SH-SY5Y (cell line): ENCODE results near the gene SCN5A.

Source experiments
- GATA2 ChIP-seq: IDR thresholded peaks from 2 replicates; pipeline ENCODE4 v1.6.1; 2011; ENCODE audit warnings: mild to moderate bottlenecking, low read depth, low read length
- GATA3 ChIP-seq: IDR thresholded peaks from 2 replicates; pipeline ENCODE4 v1.6.1; 2011; ENCODE audit warnings: low read depth, mild to moderate bottlenecking, low read length, moderate library complexity

- no peak for TF ChIP-seq GATA2
- TF ChIP-seq GATA3, result no peak
Observed at GRCh38 chr3:38618343-38618742, 31.1 kb downstream of the SCN5A start.
